ENCODE data around the gene KRTAP12-2.

GRCh38 chr21:44706706-44707581 lies 40.2 kb upstream of the KRTAP12-2 start:
- TF ChIP-seq, protein P1, sequence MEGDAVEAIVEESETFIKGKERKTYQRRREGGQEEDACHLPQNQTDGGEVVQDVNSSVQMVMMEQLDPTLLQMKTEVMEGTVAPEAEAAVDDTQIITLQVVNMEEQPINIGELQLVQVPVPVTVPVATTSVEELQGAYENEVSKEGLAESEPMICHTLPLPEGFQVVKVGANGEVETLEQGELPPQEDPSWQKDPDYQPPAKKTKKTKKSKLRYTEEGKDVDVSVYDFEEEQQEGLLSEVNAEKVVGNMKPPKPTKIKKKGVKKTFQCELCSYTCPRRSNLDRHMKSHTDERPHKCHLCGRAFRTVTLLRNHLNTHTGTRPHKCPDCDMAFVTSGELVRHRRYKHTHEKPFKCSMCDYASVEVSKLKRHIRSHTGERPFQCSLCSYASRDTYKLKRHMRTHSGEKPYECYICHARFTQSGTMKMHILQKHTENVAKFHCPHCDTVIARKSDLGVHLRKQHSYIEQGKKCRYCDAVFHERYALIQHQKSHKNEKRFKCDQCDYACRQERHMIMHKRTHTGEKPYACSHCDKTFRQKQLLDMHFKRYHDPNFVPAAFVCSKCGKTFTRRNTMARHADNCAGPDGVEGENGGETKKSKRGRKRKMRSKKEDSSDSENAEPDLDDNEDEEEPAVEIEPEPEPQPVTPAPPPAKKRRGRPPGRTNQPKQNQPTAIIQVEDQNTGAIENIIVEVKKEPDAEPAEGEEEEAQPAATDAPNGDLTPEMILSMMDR (IDR thresholded peaks at IDR 0.05 in 8 of 11, conservative IDR thresholded peaks at IDR 0.05 in 3 of 11) = no peak
- TF ChIP-seq POLR2A (IDR thresholded peaks at IDR 0.05) = no peak
